Tibial artery (tissue), 4 donors: Measurements from ENCODE around the gene GALNT2.

Experiments used
- DNase-seq, 2 donors: peaks; one replicate each; pipeline ENCODE4 v3.0.0-alpha.2; 2019
- H3K27ac ChIP-seq, 2 donors: fragments of 200-600 bp; sonication (generic) in 1 of 2; 1 replicate in 1 of 2; 2 replicates in 1 of 2; pipeline ENCODE4 v1.5.1; 2018 to 2019; ENCODE audit warnings: mild to moderate bottlenecking in 1 of 2
- H3K27me3 ChIP-seq, 2 donors: fragments of 200-600 bp; sonication (generic) in 1 of 2; one replicate each; pipeline versions ENCODE4 v1.5.1 to v1.6.0; 2016 to 2019
- H3K36me3 ChIP-seq, 3 donors: fragments of 200-600 bp; sonication (generic) in 2 of 3; one replicate each; pipeline ENCODE4 v1.5.1; 2016 to 2019; ENCODE audit warnings: mild to moderate bottlenecking in 2 of 3
- H3K4me1 ChIP-seq, 4 donors: fragments of 200-600 bp; sonication (generic) in 2 of 4; 1 replicate in 3 of 4; 2 replicates in 1 of 4; pipeline ENCODE4 v1.5.1; 2016 to 2019
- H3K4me3 ChIP-seq, 2 donors: fragments of 200-600 bp; sonication (generic) in 1 of 2; 1 replicate in 1 of 2; 2 replicates in 1 of 2; pipeline ENCODE4 v1.5.1; 2018 to 2019; ENCODE audit warnings: mild to moderate bottlenecking in 2 of 2
- H3K9me3 ChIP-seq, 3 donors: fragments of 200-600 bp; sonication (generic) in 1 of 3; one replicate each; pipeline ENCODE4 v1.5.1; 2016 to 2019
- intact Hi-C: fragments of 100-400 bp; cut with DNase I; formaldehyde crosslinking; loops from one replicate; pipeline ENCODE4 v1.15.0; 2023; ENCODE audit warnings: low total_unique reads
- TF ChIP-seq, protein P1 (sequence below), 2 experiments: fragments of 200-600 bp in 1 of 2; fragments of 450-650 bp in 1 of 2; IDR thresholded peaks; one replicate each; pipeline ENCODE4 v1.5.1; 2017 to 2019; ENCODE audit warnings: antibody characterized with exemption in 2 of 2, mild to moderate bottlenecking in 1 of 2, moderate library complexity in 1 of 2

Gene GALNT2

GRCh38 chr1:230126529-230127104 is 59.6 kb downstream of the GALNT2 start:
- intact Hi-C loops: loop anchor here (10.0 kb wide), 1 partner anchor 62 kb away; the partner anchor contains the start of gene GALNT2
- Histone ChIP-seq H3K9me3 (no peaks in the 10 kb centered on the region), H3K27ac (no peak overlapping the region), H3K36me3 (no peaks in the 10 kb centered on the region), H3K4me3 (no peak overlapping the region), H3K4me1 (peaks cover 0 to 33% (median 15%) of the 10 kb centered on the region in 4 donors), H3K27me3 (no peaks in the 10 kb centered on the region)
- no peak for DNase-seq
- TF ChIP-seq, protein P1, sequence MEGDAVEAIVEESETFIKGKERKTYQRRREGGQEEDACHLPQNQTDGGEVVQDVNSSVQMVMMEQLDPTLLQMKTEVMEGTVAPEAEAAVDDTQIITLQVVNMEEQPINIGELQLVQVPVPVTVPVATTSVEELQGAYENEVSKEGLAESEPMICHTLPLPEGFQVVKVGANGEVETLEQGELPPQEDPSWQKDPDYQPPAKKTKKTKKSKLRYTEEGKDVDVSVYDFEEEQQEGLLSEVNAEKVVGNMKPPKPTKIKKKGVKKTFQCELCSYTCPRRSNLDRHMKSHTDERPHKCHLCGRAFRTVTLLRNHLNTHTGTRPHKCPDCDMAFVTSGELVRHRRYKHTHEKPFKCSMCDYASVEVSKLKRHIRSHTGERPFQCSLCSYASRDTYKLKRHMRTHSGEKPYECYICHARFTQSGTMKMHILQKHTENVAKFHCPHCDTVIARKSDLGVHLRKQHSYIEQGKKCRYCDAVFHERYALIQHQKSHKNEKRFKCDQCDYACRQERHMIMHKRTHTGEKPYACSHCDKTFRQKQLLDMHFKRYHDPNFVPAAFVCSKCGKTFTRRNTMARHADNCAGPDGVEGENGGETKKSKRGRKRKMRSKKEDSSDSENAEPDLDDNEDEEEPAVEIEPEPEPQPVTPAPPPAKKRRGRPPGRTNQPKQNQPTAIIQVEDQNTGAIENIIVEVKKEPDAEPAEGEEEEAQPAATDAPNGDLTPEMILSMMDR (IDR thresholded peaks at IDR 0.05): no peak

GRCh38 chr1:230127105-230128054 is 60.3 kb downstream of the GALNT2 start:
- Histone ChIP-seq H3K4me1 (peaks cover 0 to 33% (median 15%) of the 10 kb centered on the region in 4 donors), H3K4me3 (no peak overlapping the region), H3K27ac (no peak overlapping the region), H3K36me3 (no peaks in the 10 kb centered on the region), H3K27me3 (no peaks in the 10 kb centered on the region), H3K9me3 (no peaks in the 10 kb centered on the region)
- no peak for DNase-seq
- TF ChIP-seq, protein P1 (IDR thresholded peaks at IDR 0.05): no peak
- intact Hi-C loops: loop anchor here (1.0 to 10.0 kb wide), 2 partner anchors 22 to 63 kb away; partner anchors contain the start of gene GALNT2

GRCh38 chr1:230128569-230129285 is 61.7 kb downstream of the GALNT2 start:
- Histone ChIP-seq H3K9me3 (no peaks in the 10 kb centered on the region), H3K27ac (no peak overlapping the region), H3K4me3 (no peak overlapping the region), H3K4me1 (peaks cover 0 to 42% (median 15%) of the 10 kb centered on the region in 4 donors), H3K36me3 (no peaks in the 10 kb centered on the region), H3K27me3 (no peaks in the 10 kb centered on the region)
- TF ChIP-seq, protein P1 (IDR thresholded peaks at IDR 0.05): no peak
- no peak for DNase-seq
- intact Hi-C loops: loop anchor here (1.0 to 10.0 kb wide), 2 partner anchors 21 to 64 kb away; partner anchors contain the start of gene GALNT2

- TF ChIP-seq, protein P1 (IDR thresholded peaks at IDR 0.05): no peak
- H3K4me1 ChIP-seq: peaks cover 0 to 43% (median 15%) of the 10 kb centered on the region in 4 donors
- no peaks in the 10 kb centered on the region for H3K9me3 ChIP-seq
- DNase-seq: no peak
- no peaks in the 10 kb centered on the region for H3K36me3 ChIP-seq
- H3K4me3 ChIP-seq: no peak overlapping the region
- H3K27me3 ChIP-seq: no peaks in the 10 kb centered on the region
- intact Hi-C loops: loop anchor here (10.0 kb wide), 1 partner anchor 65 kb away; the partner anchor contains the start of gene GALNT2
- H3K27ac ChIP-seq: no peak overlapping the region
Measured at GRCh38 chr1:230129341-230129740, 62.3 kb downstream of the GALNT2 start.

GRCh38 chr1:230130172-230130944 is 63.3 kb downstream of the GALNT2 start:
- Histone ChIP-seq H3K9me3 (no peaks in the 10 kb centered on the region), H3K27ac (no peak overlapping the region), H3K27me3 (no peaks in the 10 kb centered on the region), H3K4me3 (no peak overlapping the region), H3K4me1 (peaks cover 0 to 33% (median 12%) of the 10 kb centered on the region in 4 donors), H3K36me3 (no peaks in the 10 kb centered on the region)
- no peak for DNase-seq
- intact Hi-C loops: no loop called here
- TF ChIP-seq, protein P1 (IDR thresholded peaks at IDR 0.05): no peak
